Endodermal cell (in vitro differentiated cells): ENCODE measurements around the gene SPON1. TPM values are rescaled to one million over a fixed set of nuclear protein-coding genes. Genes with fewer than 3 reads are reported as not detected.

Experiments
- DNase-seq: peaks from one replicate; pipeline ENCODE4 v3.0.0-alpha.2; 2017
- H3K27ac ChIP-seq: 2 replicates; pipeline ENCODE4 v1.5.1; 2013; ENCODE audit warnings: mild to moderate bottlenecking, low read depth, low read length, moderate library complexity
- H3K27me3 ChIP-seq: 2 replicates; pipeline ENCODE4 v1.6.1; 2013; ENCODE audit warnings: mild to moderate bottlenecking, low read length, moderate library complexity; ENCODE audit not compliant: insufficient read depth, control insufficient read depth, poor library complexity, severe bottlenecking
- H3K36me3 ChIP-seq: 2 replicates; pipeline ENCODE4 v1.7.0; 2013; ENCODE audit warnings: mild to moderate bottlenecking, low read length, moderate library complexity; ENCODE audit not compliant: control insufficient read depth, insufficient read depth
- H3K4me1 ChIP-seq: one replicate; pipeline ENCODE4 v1.7.0; 2013; ENCODE audit warnings: low read length; ENCODE audit not compliant: control insufficient read depth, insufficient read depth
- H3K4me3 ChIP-seq: 2 replicates; pipeline ENCODE4 v1.5.1; 2013; ENCODE audit warnings: mild to moderate bottlenecking, low read length, moderate library complexity
- H3K9ac ChIP-seq: 2 replicates; pipeline ENCODE4 v1.6.1; 2013; ENCODE audit warnings: mild to moderate bottlenecking, low read length, moderate library complexity; ENCODE audit not compliant: poor library complexity, severe bottlenecking; ENCODE audit errors: extremely low read depth
- H3K9me3 ChIP-seq: 2 replicates; pipeline ENCODE4 v1.6.1; 2013; ENCODE audit warnings: mild to moderate bottlenecking, low read length, moderate library complexity; ENCODE audit not compliant: control insufficient read depth
- H3K27ac Mint-ChIP-seq: 2 replicates; pipeline ENCODE4 v1.8.0; 2020; ENCODE audit warnings: mixed read lengths
- H3K27me3 Mint-ChIP-seq: 2 replicates; pipeline ENCODE4 v1.8.0; 2021; ENCODE audit warnings: mild to moderate bottlenecking, mixed read lengths; ENCODE audit not compliant: insufficient read depth
- H3K36me3 Mint-ChIP-seq: 2 replicates; pipeline ENCODE4 v1.8.0; 2020; ENCODE audit warnings: low read depth, mixed read lengths
- H3K4me1 Mint-ChIP-seq: 2 replicates; pipeline ENCODE4 v1.8.0; 2020; ENCODE audit warnings: mixed read lengths
- H3K4me3 Mint-ChIP-seq: 2 replicates; pipeline ENCODE4 v1.8.0; 2020; ENCODE audit warnings: mild to moderate bottlenecking, moderate library complexity, mixed read lengths
- H3K9me3 Mint-ChIP-seq: 2 replicates; pipeline ENCODE4 v1.8.0; 2020; ENCODE audit warnings: mild to moderate bottlenecking, mixed read lengths
- CTCF ChIP-seq: fragments of 200-600 bp; sonication (generic); conservative IDR thresholded peaks from 2 replicates; pipeline ENCODE4 v1.5.0; 2021; ENCODE audit warnings: antibody characterized with exemption, mild to moderate bottlenecking
- WGBS, 2 experiments: methylation state at CpG; one replicate each; pipeline versions ENCODE4 v1.1.5 to v1.1.7; 2013; ENCODE audit warnings: missing lambda C conversion rate in 2 of 2, mixed read lengths in 1 of 2; ENCODE audit not compliant: insufficient coverage in 1 of 2, insufficient read length in 1 of 2; 5-methylcytosine and 5-hydroxymethylcytosine counted together
- total RNA-seq, 2 donors: library from RNA; stranded (reverse); fragmentation: NEBNext Ultra II Directional in 1 of 2; extraction: Animal tissue kit (Norgen Biotek cat#: 25700) in 1 of 2; gene quantifications; 2 replicates in 1 of 2; 3 replicates in 1 of 2; pipeline ENCODE4 v1.2.1, GENCODE V29; 2021

The SPON1 gene
- total RNA-seq, 2 donors from 2014 or later, result 0.13 to 1.6 TPM

DNA sequence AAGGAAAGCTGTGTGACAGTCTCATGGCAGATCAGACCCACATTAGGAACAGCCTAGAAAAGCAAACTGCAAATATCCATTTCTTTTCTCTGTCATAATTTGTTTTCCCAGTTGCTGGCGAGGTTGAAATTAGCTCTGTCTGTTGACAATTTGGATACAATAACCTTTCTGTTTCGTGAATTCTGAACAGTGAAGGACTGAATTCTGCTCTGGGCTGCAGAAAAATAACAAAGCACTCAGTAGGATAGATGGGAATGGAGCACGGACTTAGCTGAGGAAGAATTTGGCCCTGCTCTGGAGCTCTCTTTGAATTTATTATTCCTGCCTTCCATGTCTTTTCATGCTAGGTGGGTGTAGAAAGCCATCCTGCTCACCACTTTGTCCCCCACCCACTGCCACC lies 256.2 kb downstream of the SPON1 start:
- no peaks in the 10 kb centered on the region for H3K9me3 Mint-ChIP-seq
- H3K4me1 Mint-ChIP-seq, result peaks cover 7% of the 10 kb centered on the region
- peaks cover 10% of the 10 kb centered on the region for H3K27me3 Mint-ChIP-seq
- no peaks in the 10 kb centered on the region for H3K9me3 ChIP-seq
- DNase-seq, result no peak
- no peaks in the 10 kb centered on the region for H3K36me3 ChIP-seq
- 88 to 99% methylated on average over 2 to 3 of the region's 3 CpGs for WGBS, 2 experiments
- H3K27ac ChIP-seq, result no peak overlapping the region
- H3K36me3 Mint-ChIP-seq, result no peaks in the 10 kb centered on the region
- no peaks in the 10 kb centered on the region for H3K27me3 ChIP-seq
- TF ChIP-seq CTCF, result no peak
- H3K4me3 Mint-ChIP-seq, result no peak overlapping the region
- H3K4me3 ChIP-seq, result no peak overlapping the region
- no peak overlapping the region for H3K27ac Mint-ChIP-seq
- H3K4me1 ChIP-seq, result no peaks in the 10 kb centered on the region
- no peak overlapping the region for H3K9ac ChIP-seq

GRCh38 chr11:14223636-14224288 lies 261.2 kb downstream of the SPON1 start:
- peaks cover 13% of the 10 kb centered on the region for H3K27me3 Mint-ChIP-seq
- peaks cover 5% of the 10 kb centered on the region for H3K9me3 ChIP-seq
- H3K4me3 Mint-ChIP-seq, result no peak overlapping the region

GRCh38 chr11:14224395-14224794 lies 261.9 kb downstream of the SPON1 start:
- no peak for TF ChIP-seq CTCF
- peaks cover 14% of the 10 kb centered on the region for H3K4me1 Mint-ChIP-seq
- Histone ChIP-seq H3K27ac (no peak overlapping the region), H3K4me3 (no peak overlapping the region), H3K4me1 (no peaks in the 10 kb centered on the region), H3K9me3 (peaks cover 5% of the 10 kb centered on the region), H3K27me3 (no peaks in the 10 kb centered on the region), H3K9ac (no peak overlapping the region), H3K36me3 (no peaks in the 10 kb centered on the region)
- no peak for DNase-seq
- peaks cover 9% of the 10 kb centered on the region for H3K9me3 Mint-ChIP-seq
- H3K4me3 Mint-ChIP-seq, result no peak overlapping the region
- H3K27me3 Mint-ChIP-seq, result peaks cover 19% of the 10 kb centered on the region
- no peak overlapping the region for H3K27ac Mint-ChIP-seq
- WGBS, 2 experiments, result 59 to 77% methylated on average over 2 of the region's 2 CpGs
- H3K36me3 Mint-ChIP-seq, result no peaks in the 10 kb centered on the region

More at GRCh38 chr11:14223636-14224288, 261.2 kb downstream of the SPON1 start:
- H3K36me3 Mint-ChIP-seq, result no peaks in the 10 kb centered on the region
- H3K4me1 Mint-ChIP-seq, result peaks cover 14% of the 10 kb centered on the region
- Histone ChIP-seq H3K36me3 (no peaks in the 10 kb centered on the region), H3K27ac (no peak overlapping the region), H3K4me3 (no peak overlapping the region), H3K4me1 (no peaks in the 10 kb centered on the region), H3K27me3 (no peaks in the 10 kb centered on the region), H3K9ac (no peak overlapping the region)
- DNase-seq, result no peak
- H3K9me3 Mint-ChIP-seq, result peaks cover 9% of the 10 kb centered on the region
- 62 to 74% methylated on average over 5 of the region's 5 CpGs for WGBS, 2 experiments
- TF ChIP-seq CTCF, result no peak
- H3K27ac Mint-ChIP-seq, result no peak overlapping the region
